ENCODE results near the gene LRP6.

Gene LRP6

GRCh38 chr12:12290206-12290605 lies 23.4 kb upstream of the LRP6 start:
- H3K18ac ChIP-seq (ENCODE audit: low read length): no peak overlapping the region
- DNase-seq: no peak
- no peak overlapping the region for H4K12ac ChIP-seq (ENCODE audit: low read depth, low read length)
- H3K27me3 ChIP-seq (ENCODE audit: insufficient read depth, low read length): no peaks in the 10 kb centered on the region
- no peaks in the 10 kb centered on the region for H3K9me3 ChIP-seq (ENCODE audit: insufficient read depth, low read depth, low read length)
- no peak overlapping the region for H2AFZ ChIP-seq (ENCODE audit: insufficient read depth, low read length, poor library complexity)
- no peak overlapping the region for H3K4me2 ChIP-seq (ENCODE audit: low read length)
- no peak overlapping the region for H4K91ac ChIP-seq (ENCODE audit: low read depth, low read length)
- no peak overlapping the region for H2BK5ac ChIP-seq (ENCODE audit: low read depth, low read length, poor library complexity)
- no peak overlapping the region for H2BK120ac ChIP-seq (ENCODE audit: insufficient read depth, low read length, poor library complexity)
- H3K4me3 ChIP-seq (ENCODE audit: low read depth, low read length): no peak overlapping the region
- no peaks in the 10 kb centered on the region for H3K79me2 ChIP-seq (ENCODE audit: control insufficient read depth, insufficient read depth, low read length, poor library complexity)
- no peak overlapping the region for H3K27ac ChIP-seq (ENCODE audit: low read depth, low read length)
- H2AK5ac ChIP-seq (ENCODE audit: low read length): no peak overlapping the region
- no peak overlapping the region for H4K8ac ChIP-seq (ENCODE audit: low read depth, low read length)
- H3K36me3 ChIP-seq (ENCODE audit: control insufficient read depth in 1 of 2, insufficient read depth in 2 of 2, low read length in 2 of 2): no peaks in the 10 kb centered on the region
- H3K9ac ChIP-seq (ENCODE audit: low read length): no peak overlapping the region
- no peaks in the 10 kb centered on the region for H3K4me1 ChIP-seq (ENCODE audit: control insufficient read depth in 1 of 2, insufficient read depth in 2 of 2, low read length in 2 of 2)
- no peaks in the 10 kb centered on the region for H3K79me1 ChIP-seq (ENCODE audit: low read length)
- no CpG with 5 or more reads among the region's 1 CpG for WGBS (ENCODE audit: extremely low coverage, insufficient coverage, insufficient read length)
- no peak overlapping the region for H3K14ac ChIP-seq (ENCODE audit: low read length)
- H3K4ac ChIP-seq (ENCODE audit: low read depth, low read length): no peak overlapping the region
- no peak overlapping the region for H2BK12ac ChIP-seq (ENCODE audit: low read length)
- no peak overlapping the region for H3K23ac ChIP-seq (ENCODE audit: low read length)

GRCh38 chr12:12286441-12286840 lies 19.6 kb upstream of the LRP6 start:
- Histone ChIP-seq H2BK120ac (ENCODE audit: insufficient read depth, low read length, poor library complexity) (no peak overlapping the region), H3K4ac (ENCODE audit: low read depth, low read length) (no peak overlapping the region), H3K4me3 (ENCODE audit: low read depth, low read length) (no peak overlapping the region), H3K4me1 (ENCODE audit: control insufficient read depth in 1 of 2, insufficient read depth in 2 of 2, low read length in 2 of 2) (no peaks in the 10 kb centered on the region), H3K27ac (ENCODE audit: low read depth, low read length) (no peak overlapping the region), H3K27me3 (ENCODE audit: insufficient read depth, low read length) (no peaks in the 10 kb centered on the region), H3K36me3 (ENCODE audit: control insufficient read depth in 1 of 2, insufficient read depth in 2 of 2, low read length in 2 of 2) (no peaks in the 10 kb centered on the region), H2BK12ac (ENCODE audit: low read length) (no peak overlapping the region), H3K9ac (ENCODE audit: low read length) (no peak overlapping the region), H2AFZ (ENCODE audit: insufficient read depth, low read length, poor library complexity) (no peak overlapping the region), H3K14ac (ENCODE audit: low read length) (no peak overlapping the region), H3K79me1 (ENCODE audit: low read length) (no peaks in the 10 kb centered on the region), H2BK5ac (ENCODE audit: low read depth, low read length, poor library complexity) (no peak overlapping the region), H4K12ac (ENCODE audit: low read depth, low read length) (no peak overlapping the region), H3K9me3 (ENCODE audit: insufficient read depth, low read depth, low read length) (no peaks in the 10 kb centered on the region), H4K91ac (ENCODE audit: low read depth, low read length) (no peak overlapping the region), H3K23ac (ENCODE audit: low read length) (no peak overlapping the region), H4K8ac (ENCODE audit: low read depth, low read length) (no peak overlapping the region), H2AK5ac (ENCODE audit: low read length) (no peak overlapping the region), H3K4me2 (ENCODE audit: low read length) (no peak overlapping the region), H3K18ac (ENCODE audit: low read length) (no peak overlapping the region), H3K79me2 (ENCODE audit: control insufficient read depth, insufficient read depth, low read length, poor library complexity) (no peaks in the 10 kb centered on the region)
- WGBS (ENCODE audit: extremely low coverage, insufficient coverage, insufficient read length): no CpG with 5 or more reads among the region's 5 CpGs
- DNase-seq: no peak

GRCh38 chr12:12282761-12283425 lies 16.0 kb upstream of the LRP6 start:
- Histone ChIP-seq H2AFZ (ENCODE audit: insufficient read depth, low read length, poor library complexity) (no peak overlapping the region), H4K8ac (ENCODE audit: low read depth, low read length) (no peak overlapping the region), H4K91ac (ENCODE audit: low read depth, low read length) (no peak overlapping the region), H2AK5ac (ENCODE audit: low read length) (no peak overlapping the region), H3K79me1 (ENCODE audit: low read length) (no peaks in the 10 kb centered on the region), H3K79me2 (ENCODE audit: control insufficient read depth, insufficient read depth, low read length, poor library complexity) (no peaks in the 10 kb centered on the region), H3K9me3 (ENCODE audit: insufficient read depth, low read depth, low read length) (no peaks in the 10 kb centered on the region), H3K4ac (ENCODE audit: low read depth, low read length) (no peak overlapping the region), H3K23ac (ENCODE audit: low read length) (no peak overlapping the region), H3K18ac (ENCODE audit: low read length) (no peak overlapping the region), H3K4me3 (ENCODE audit: low read depth, low read length) (no peak overlapping the region), H2BK12ac (ENCODE audit: low read length) (no peak overlapping the region), H2BK5ac (ENCODE audit: low read depth, low read length, poor library complexity) (no peak overlapping the region), H3K14ac (ENCODE audit: low read length) (no peak overlapping the region), H3K4me2 (ENCODE audit: low read length) (no peak overlapping the region), H3K9ac (ENCODE audit: low read length) (no peak overlapping the region), H3K27me3 (ENCODE audit: insufficient read depth, low read length) (no peaks in the 10 kb centered on the region), H3K4me1 (ENCODE audit: control insufficient read depth in 1 of 2, insufficient read depth in 2 of 2, low read length in 2 of 2) (no peaks in the 10 kb centered on the region), H3K36me3 (ENCODE audit: control insufficient read depth in 1 of 2, insufficient read depth in 2 of 2, low read length in 2 of 2) (no peaks in the 10 kb centered on the region), H4K12ac (ENCODE audit: low read depth, low read length) (no peak overlapping the region), H2BK120ac (ENCODE audit: insufficient read depth, low read length, poor library complexity) (no peak overlapping the region), H3K27ac (ENCODE audit: low read depth, low read length) (no peak overlapping the region)
- DNase-seq: peak in 1 of 2 donors; percentile 66
- no CpG with 5 or more reads among the region's 7 CpGs for WGBS (ENCODE audit: extremely low coverage, insufficient coverage, insufficient read length)

GRCh38 chr12:12282202-12282601 lies 15.4 kb upstream of the LRP6 start:
- Histone ChIP-seq H3K4me3 (ENCODE audit: low read depth, low read length) (no peak overlapping the region), H3K79me1 (ENCODE audit: low read length) (no peaks in the 10 kb centered on the region), H4K12ac (ENCODE audit: low read depth, low read length) (no peak overlapping the region), H3K4me2 (ENCODE audit: low read length) (no peak overlapping the region), H3K79me2 (ENCODE audit: control insufficient read depth, insufficient read depth, low read length, poor library complexity) (no peaks in the 10 kb centered on the region), H3K18ac (ENCODE audit: low read length) (no peak overlapping the region), H2AFZ (ENCODE audit: insufficient read depth, low read length, poor library complexity) (no peak overlapping the region), H3K27ac (ENCODE audit: low read depth, low read length) (no peak overlapping the region), H4K91ac (ENCODE audit: low read depth, low read length) (no peak overlapping the region), H2BK120ac (ENCODE audit: insufficient read depth, low read length, poor library complexity) (no peak overlapping the region), H3K36me3 (ENCODE audit: control insufficient read depth in 1 of 2, insufficient read depth in 2 of 2, low read length in 2 of 2) (no peaks in the 10 kb centered on the region), H2AK5ac (ENCODE audit: low read length) (no peak overlapping the region), H3K27me3 (ENCODE audit: insufficient read depth, low read length) (no peaks in the 10 kb centered on the region), H3K23ac (ENCODE audit: low read length) (no peak overlapping the region), H3K4me1 (ENCODE audit: control insufficient read depth in 1 of 2, insufficient read depth in 2 of 2, low read length in 2 of 2) (no peaks in the 10 kb centered on the region), H3K9ac (ENCODE audit: low read length) (no peak overlapping the region), H2BK5ac (ENCODE audit: low read depth, low read length, poor library complexity) (no peak overlapping the region), H2BK12ac (ENCODE audit: low read length) (no peak overlapping the region), H3K14ac (ENCODE audit: low read length) (no peak overlapping the region), H4K8ac (ENCODE audit: low read depth, low read length) (no peak overlapping the region), H3K4ac (ENCODE audit: low read depth, low read length) (no peak overlapping the region), H3K9me3 (ENCODE audit: insufficient read depth, low read depth, low read length) (no peaks in the 10 kb centered on the region)
- no peak for DNase-seq
- WGBS (ENCODE audit: extremely low coverage, insufficient coverage, insufficient read length): no CpG with 5 or more reads among the region's 3 CpGs
